Transverse colon (tissue), 4 donors: ENCODE measurements around the gene CDK5R2.

ENCODE experiments used
- CTCF ChIP-seq, 5 experiments: fragments of 200-600 bp in 3 of 5; fragments of 450-650 bp in 2 of 5; sonication (generic) in 3 of 5; IDR thresholded peaks; 1 replicate in 2 of 5; 2 replicates in 3 of 5; pipeline ENCODE4 v1.5.1; 2016 to 2017; ENCODE audit warnings: antibody characterized with exemption in 5 of 5, inconsistent platforms in 3 of 5, mild to moderate bottlenecking in 2 of 5, moderate library complexity in 1 of 5
- POLR2A ChIP-seq: fragments of 450-650 bp; IDR thresholded peaks from one replicate; pipeline ENCODE4 v1.6.1; 2016; ENCODE audit warnings: antibody characterized with exemption, mild to moderate bottlenecking, moderate library complexity
- POLR2AphosphoS5 ChIP-seq, 3 donors: sonication (generic); formaldehyde crosslinking; IDR thresholded peaks; one replicate each; pipeline ENCODE4 v1.6.1; 2016; ENCODE audit warnings: antibody characterized with exemption in 3 of 3

- TF ChIP-seq POLR2A (no peak), CTCF (IDR thresholded peaks at IDR 0.05) (no peak), POLR2AphosphoS5 (IDR thresholded peaks at IDR 0.05) (no peak)
These were observed 23.3 kb downstream of the CDK5R2 start for GRCh38 chr2:218982586-218983262.
